HG03565 (cell line): ENCODE measurements around the gene CHD9NB.
A peak's percentile ranks its signal among the peaks of the same experiment; 100 is the strongest.

Experiments used
- ATAC-seq: cut with Tn5 transposase; IDR thresholded peaks from one replicate; pipeline ENCODE4 v1.9.1; 2021; ENCODE audit warnings: mild to moderate bottlenecking, moderate library complexity; ENCODE audit not compliant: unreplicated experiment

The CHD9NB gene

GRCh38 chr16:53052519-53053501 is at the start of gene CHD9NB:
Gene CHD9NB (minus strand): TSS chr16:53052897. CDS start chr16:53044158, 8,739 bp downstream.
- no peak for ATAC-seq

GRCh38 chr16:53100889-53101288 is 48.2 kb upstream of the CHD9NB start:
- ATAC-seq, result no peak

- ATAC-seq, result no peak
These were observed 47.5 kb upstream of the CHD9NB start for GRCh38 chr16:53100131-53100748.

GRCh38 chr16:53099318-53100130 is 46.8 kb upstream of the CHD9NB start:
- peak; percentile 33 for ATAC-seq

- ATAC-seq, result peak; percentile 45
These were observed 46.0 kb upstream of the CHD9NB start for GRCh38 chr16:53098526-53099317.

GRCh38 chr16:53097190-53097589 is 44.5 kb upstream of the CHD9NB start:
- ATAC-seq, result no peak

- ATAC-seq, result peak; percentile 40
These were observed 41.4 kb upstream of the CHD9NB start for GRCh38 chr16:53094013-53094630.

GRCh38 chr16:53093162-53093744 is 40.6 kb upstream of the CHD9NB start:
- ATAC-seq, result no peak

GRCh38 chr16:53092284-53092683 is 39.6 kb upstream of the CHD9NB start:
- no peak for ATAC-seq

- ATAC-seq, result peak; percentile 66
These were observed 38.9 kb upstream of the CHD9NB start for GRCh38 chr16:53091466-53092211.

GRCh38 chr16:53090591-53091411 is 38.1 kb upstream of the CHD9NB start:
- peak; percentile 27 for ATAC-seq

- ATAC-seq, result no peak
These were observed 37.5 kb upstream of the CHD9NB start for GRCh38 chr16:53090286-53090590.

- ATAC-seq, result no peak
These were observed 37.0 kb upstream of the CHD9NB start for GRCh38 chr16:53089434-53090285.

- no peak for ATAC-seq
These were observed 34.4 kb upstream of the CHD9NB start for GRCh38 chr16:53087101-53087500.

GRCh38 chr16:53085931-53086421 is 33.3 kb upstream of the CHD9NB start:
- no peak for ATAC-seq

GRCh38 chr16:53085369-53085843 is 32.7 kb upstream of the CHD9NB start:
- no peak for ATAC-seq

GRCh38 chr16:53084746-53085334 is 32.1 kb upstream of the CHD9NB start:
- ATAC-seq, result no peak
